Astrocyte of the cerebellum (primary cell): ENCODE measurements around the gene MED15.
A peak's percentile ranks its signal among the peaks of the same experiment; 100 is the strongest.
"Not testable (repeated sequence)": the region's sequence is repeated elsewhere in the genome, so short reads cannot be mapped to it uniquely, and the experiment has no call there.

Experiments used
- DNase-seq: peaks from one replicate; pipeline ENCODE4 v3.0.0-alpha.2; 2011; ENCODE audit warnings: low read depth
- H3K4me3 ChIP-seq: 2 replicates; pipeline ENCODE4 v1.5.1; 2011; ENCODE audit warnings: mild to moderate bottlenecking, low read depth, low read length, moderate library complexity
- CTCF ChIP-seq: IDR thresholded peaks from 2 replicates; pipeline ENCODE4 v1.5.1; 2012; ENCODE audit warnings: low read length, low read depth, moderate library complexity, mild to moderate bottlenecking; ENCODE audit errors: missing control alignments
- in situ Hi-C: cut with HindIII; loops from 2 replicates; pipeline ENCODE4 v1.10.0; 2017; ENCODE audit warnings: low sequenced_read_pairs

Gene MED15

GRCh38 chr22:20503816-20504215 is 3.6 kb upstream of the MED15 start:
- no peak for TF ChIP-seq CTCF
- DNase-seq = no peak
- H3K4me3 ChIP-seq = no peak overlapping the region
- in situ Hi-C loops = no loop called here

- H3K4me3 ChIP-seq, in situ Hi-C loops, DNase-seq: not testable (repeated sequence)
Measured at GRCh38 chr22:20504293-20504922, 3.0 kb upstream of the MED15 start.

- in situ Hi-C loops = no loop called here
- TF ChIP-seq CTCF = no peak
- no peak for DNase-seq
- peak overlapping the region; percentile 56 for H3K4me3 ChIP-seq
Measured at GRCh38 chr22:20506543-20507252, 712 bp upstream of the MED15 start.

GRCh38 chr22:20508067-20508755 is 801 bp downstream of the MED15 start:
- in situ Hi-C loops, DNase-seq: not testable (repeated sequence)
- peak overlapping the region; percentile 56 for H3K4me3 ChIP-seq

GRCh38 chr22:20508815-20509271 is 1.4 kb downstream of the MED15 start:
- H3K4me3 ChIP-seq = peak overlapping the region; percentile 56
- DNase-seq = no peak
- TF ChIP-seq CTCF = no peak
- in situ Hi-C loops = no loop called here

- in situ Hi-C loops = no loop called here
- DNase-seq = peak; percentile 83
- H3K4me3 ChIP-seq = peak overlapping the region; percentile 56
- TF ChIP-seq CTCF = no peak
Measured at GRCh38 chr22:20509344-20510047, 2.1 kb downstream of the MED15 start.

GRCh38 chr22:20510811-20511577 is 3.6 kb downstream of the MED15 start:
- DNase-seq = no peak
- no peak for TF ChIP-seq CTCF
- H3K4me3 ChIP-seq = no peak overlapping the region
- in situ Hi-C loops = no loop called here
